Osteoblast (primary cell): ENCODE results near the gene ZSCAN18. TPM values are rescaled to one million over a fixed set of nuclear protein-coding genes. Genes with fewer than 3 reads are reported as not detected.
A peak's percentile ranks its signal among the peaks of the same experiment; 100 is the strongest.
"Not testable (repeated sequence)": the region's sequence is repeated elsewhere in the genome, so short reads cannot be mapped to it uniquely, and the experiment has no call there.

Experiments
- DNase-seq: peaks from one replicate; pipeline ENCODE4 v3.0.0; 2011; ENCODE audit warnings: low spot score, mixed read lengths; ENCODE audit not compliant: insufficient read length; ENCODE audit errors: missing footprints
- H2AFZ ChIP-seq: 2 replicates; pipeline ENCODE4 v1.6.0; 2011; ENCODE audit warnings: mild to moderate bottlenecking, low read length
- H3K27ac ChIP-seq: 2 replicates; pipeline ENCODE4 v1.5.1; 2011; ENCODE audit warnings: mild to moderate bottlenecking, low read depth, low read length, moderate library complexity
- H3K27me3 ChIP-seq: 2 replicates; pipeline ENCODE4 v1.6.0; 2012; ENCODE audit warnings: mild to moderate bottlenecking, control low read depth, inconsistent platforms, low read length, moderate library complexity; ENCODE audit not compliant: insufficient read depth
- H3K36me3 ChIP-seq: 2 replicates; pipeline ENCODE4 v1.5.1; 2011; ENCODE audit warnings: mild to moderate bottlenecking, low read length, control low read depth, moderate library complexity; ENCODE audit not compliant: insufficient read depth
- H3K4me1 ChIP-seq: 2 replicates; pipeline ENCODE4 v1.5.1; 2011; ENCODE audit warnings: mild to moderate bottlenecking, low read length, control low read depth, moderate library complexity; ENCODE audit not compliant: insufficient read depth
- H3K4me2 ChIP-seq: 2 replicates; pipeline ENCODE4 v1.6.0; 2011; ENCODE audit warnings: mild to moderate bottlenecking, low read length; ENCODE audit not compliant: insufficient read depth
- H3K4me3 ChIP-seq: fragments of 200-600 bp; sonication (generic); 3 replicates; pipeline ENCODE4 v1.5.1; 2012; ENCODE audit warnings: mild to moderate bottlenecking, low read length, inconsistent platforms; ENCODE audit not compliant: insufficient read depth
- H3K79me2 ChIP-seq: 2 replicates; pipeline ENCODE4 v1.6.0; 2012; ENCODE audit warnings: mild to moderate bottlenecking, low read length, control low read depth, inconsistent platforms; ENCODE audit not compliant: insufficient read depth
- H3K9me3 ChIP-seq: 2 replicates; pipeline ENCODE4 v1.5.1; 2011; ENCODE audit warnings: low read depth, low read length, control low read depth
- H4K20me1 ChIP-seq: 2 replicates; pipeline ENCODE4 v1.6.0; 2012; ENCODE audit warnings: mild to moderate bottlenecking, low read length, control low read depth; ENCODE audit not compliant: insufficient read depth
- total RNA-seq: library from RNA; depleted of rRNA; stranded (reverse); fragments of >200 nt; gene quantifications from 2 replicates; pipeline ENCODE4 v1.2.3, GENCODE V29; 2012
- TF ChIP-seq, protein P1 (sequence below): IDR thresholded peaks from 2 replicates; pipeline ENCODE4 v1.5.1; 2011; ENCODE audit warnings: mild to moderate bottlenecking, low read depth, low read length, moderate library complexity; ENCODE audit errors: extremely low read depth

Gene ZSCAN18, protein sequence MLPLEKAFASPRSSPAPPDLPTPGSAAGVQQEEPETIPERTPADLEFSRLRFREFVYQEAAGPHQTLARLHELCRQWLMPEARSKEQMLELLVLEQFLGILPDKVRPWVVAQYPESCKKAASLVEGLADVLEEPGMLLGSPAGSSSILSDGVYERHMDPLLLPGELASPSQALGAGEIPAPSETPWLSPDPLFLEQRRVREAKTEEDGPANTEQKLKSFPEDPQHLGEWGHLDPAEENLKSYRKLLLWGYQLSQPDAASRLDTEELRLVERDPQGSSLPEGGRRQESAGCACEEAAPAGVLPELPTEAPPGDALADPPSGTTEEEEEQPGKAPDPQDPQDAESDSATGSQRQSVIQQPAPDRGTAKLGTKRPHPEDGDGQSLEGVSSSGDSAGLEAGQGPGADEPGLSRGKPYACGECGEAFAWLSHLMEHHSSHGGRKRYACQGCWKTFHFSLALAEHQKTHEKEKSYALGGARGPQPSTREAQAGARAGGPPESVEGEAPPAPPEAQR
- 49.8 and 60.4 TPM in 2 replicates for total RNA-seq

- no peaks in the 10 kb centered on the region for H3K27me3 ChIP-seq
- H3K9me3 ChIP-seq, result peaks cover 2% of the 10 kb centered on the region
- peak within 1 kb of the TSS; percentile 99 for H3K27ac ChIP-seq
- TF ChIP-seq, protein P1, sequence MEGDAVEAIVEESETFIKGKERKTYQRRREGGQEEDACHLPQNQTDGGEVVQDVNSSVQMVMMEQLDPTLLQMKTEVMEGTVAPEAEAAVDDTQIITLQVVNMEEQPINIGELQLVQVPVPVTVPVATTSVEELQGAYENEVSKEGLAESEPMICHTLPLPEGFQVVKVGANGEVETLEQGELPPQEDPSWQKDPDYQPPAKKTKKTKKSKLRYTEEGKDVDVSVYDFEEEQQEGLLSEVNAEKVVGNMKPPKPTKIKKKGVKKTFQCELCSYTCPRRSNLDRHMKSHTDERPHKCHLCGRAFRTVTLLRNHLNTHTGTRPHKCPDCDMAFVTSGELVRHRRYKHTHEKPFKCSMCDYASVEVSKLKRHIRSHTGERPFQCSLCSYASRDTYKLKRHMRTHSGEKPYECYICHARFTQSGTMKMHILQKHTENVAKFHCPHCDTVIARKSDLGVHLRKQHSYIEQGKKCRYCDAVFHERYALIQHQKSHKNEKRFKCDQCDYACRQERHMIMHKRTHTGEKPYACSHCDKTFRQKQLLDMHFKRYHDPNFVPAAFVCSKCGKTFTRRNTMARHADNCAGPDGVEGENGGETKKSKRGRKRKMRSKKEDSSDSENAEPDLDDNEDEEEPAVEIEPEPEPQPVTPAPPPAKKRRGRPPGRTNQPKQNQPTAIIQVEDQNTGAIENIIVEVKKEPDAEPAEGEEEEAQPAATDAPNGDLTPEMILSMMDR, result no peak
- DNase-seq, result peak; percentile 100
- H4K20me1 ChIP-seq, result no peaks in the 10 kb centered on the region
- peak within 1 kb of the TSS; percentile 99 for H3K4me3 ChIP-seq
- peak within 1 kb of the TSS; percentile 99 for H3K4me2 ChIP-seq
- H3K4me1 ChIP-seq, result peaks cover 6% of the 10 kb centered on the region
- H3K79me2 ChIP-seq, result peaks cover 32% of the 10 kb centered on the region
- no peaks in the 10 kb centered on the region for H3K36me3 ChIP-seq
- peak within 1 kb of the TSS; percentile 90 for H2AFZ ChIP-seq
Measured at GRCh38 chr19:58097781-58098681, at the start of gene ZSCAN18. ZSCAN18 (minus strand) TSS chr19:58098231; CDS start chr19:58090267, 7,964 bp downstream.

DNA sequence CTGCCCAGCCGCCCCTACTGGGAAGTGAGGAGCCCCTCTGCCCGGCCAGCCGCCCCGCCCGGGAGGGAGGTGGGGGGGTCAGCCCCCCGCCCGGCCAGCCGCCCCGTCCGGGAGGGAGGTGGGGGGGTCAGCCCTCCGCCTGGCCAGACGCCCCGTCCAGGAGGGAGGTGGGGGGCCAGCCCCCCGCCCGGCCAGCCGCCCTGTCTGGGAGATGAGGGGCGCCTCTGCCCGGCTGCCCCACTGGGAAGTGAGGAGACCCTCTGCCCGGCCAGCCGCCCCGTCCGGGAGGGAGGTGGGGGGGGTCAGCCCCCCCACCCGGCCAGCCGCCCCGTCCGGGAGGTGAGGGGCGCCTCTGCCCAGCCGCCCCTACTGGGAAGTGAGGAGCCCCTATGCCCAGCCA is 49.4 kb upstream of the ZSCAN18 start:
- H4K20me1 ChIP-seq, H3K4me1 ChIP-seq, H3K27ac ChIP-seq, H3K36me3 ChIP-seq, DNase-seq, H3K9me3 ChIP-seq, H3K4me2 ChIP-seq, H3K4me3 ChIP-seq, H2AFZ ChIP-seq, H3K27me3 ChIP-seq: not testable (repeated sequence)
- H3K79me2 ChIP-seq, result peaks cover 49% of the 10 kb centered on the region

GRCh38 chr19:58145849-58146248 is 47.8 kb upstream of the ZSCAN18 start:
- no peak overlapping the region for H2AFZ ChIP-seq
- no peak overlapping the region for H3K4me2 ChIP-seq
- peaks cover 7% of the 10 kb centered on the region for H3K9me3 ChIP-seq
- peaks cover 55% of the 10 kb centered on the region for H3K79me2 ChIP-seq
- DNase-seq, result no peak
- TF ChIP-seq, protein P1, result no peak
- no peaks in the 10 kb centered on the region for H3K27me3 ChIP-seq
- peaks cover 8% of the 10 kb centered on the region for H3K36me3 ChIP-seq
- H3K4me3 ChIP-seq, result no peak overlapping the region
- no peaks in the 10 kb centered on the region for H4K20me1 ChIP-seq
- H3K4me1 ChIP-seq, result peaks cover 5% of the 10 kb centered on the region
- no peak overlapping the region for H3K27ac ChIP-seq

DNA sequence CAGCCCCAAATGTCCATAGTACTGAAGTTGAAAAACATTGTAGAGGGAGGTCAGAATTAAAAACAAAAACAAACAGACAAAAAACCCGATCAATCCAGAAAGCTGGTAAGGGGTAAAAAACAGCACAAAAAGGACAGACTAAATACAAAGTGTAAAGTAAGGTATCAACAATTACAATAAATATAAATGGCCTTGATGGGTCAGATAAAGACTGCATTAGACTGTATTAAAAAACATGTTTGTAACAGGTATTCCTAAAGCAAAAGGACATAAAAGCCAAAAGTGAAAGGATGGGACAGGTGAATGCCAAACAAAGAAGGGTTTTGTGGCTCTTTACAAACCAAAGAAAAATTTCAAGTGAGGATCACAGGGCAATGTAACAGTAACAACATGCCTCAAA is 36.2 kb upstream of the ZSCAN18 start:
- H3K27me3 ChIP-seq, result no peaks in the 10 kb centered on the region
- H3K36me3 ChIP-seq, result peaks cover 56% of the 10 kb centered on the region
- no peaks in the 10 kb centered on the region for H3K4me1 ChIP-seq
- H4K20me1 ChIP-seq, result no peaks in the 10 kb centered on the region
- H3K4me3 ChIP-seq, result no peak overlapping the region
- H2AFZ ChIP-seq, result no peak overlapping the region
- peaks cover 36% of the 10 kb centered on the region for H3K9me3 ChIP-seq
- TF ChIP-seq, protein P1, result no peak
- no peak overlapping the region for H3K4me2 ChIP-seq
- H3K79me2 ChIP-seq, result peaks cover 4% of the 10 kb centered on the region
- no peak for DNase-seq
- no peak overlapping the region for H3K27ac ChIP-seq
